Stimulated activated CD4-positive, alpha-beta T cell treated with anti-CD3 and anti-CD28 coated beads, Interleukin-15, amount 100 ng/mL, for 48 hours (primary cell): ENCODE results near the gene SCYGR4.
"Not testable (repeated sequence)": the region's sequence is repeated elsewhere in the genome, so short reads cannot be mapped to it uniquely, and the experiment has no call there.

Experiments
- DNase-seq, 2 donors: peaks; one replicate each; pipeline ENCODE4 v3.0.0-alpha.2; 2020; ENCODE audit warnings: low read depth in 2 of 2

SCYGR4 gene

DNA sequence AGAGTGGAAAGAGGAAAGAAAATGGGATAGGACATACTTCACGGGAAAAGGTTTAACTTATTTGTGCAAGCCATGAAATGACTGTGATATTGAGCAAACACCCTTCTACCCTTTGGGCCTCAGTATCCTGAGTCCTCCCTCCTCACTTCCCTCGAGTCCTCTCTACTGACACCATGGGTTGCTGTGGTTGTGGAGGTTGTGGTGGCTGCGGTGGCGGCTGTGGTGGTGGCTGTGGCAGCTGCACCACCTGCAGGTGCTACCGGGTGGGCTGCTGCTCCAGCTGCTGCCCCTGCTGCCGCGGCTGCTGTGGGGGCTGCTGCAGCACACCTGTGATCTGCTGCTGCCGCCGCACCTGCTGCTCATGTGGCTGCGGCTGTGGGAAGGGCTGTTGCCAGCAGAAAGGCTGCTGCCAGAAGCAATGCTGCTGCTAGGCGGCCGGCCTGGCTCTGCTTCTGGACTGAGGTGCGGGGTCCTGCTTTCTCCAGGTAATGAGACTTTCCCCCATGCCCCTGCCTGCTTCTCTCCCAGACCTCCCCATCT, 49.4 kb downstream of the SCYGR4 start, which contains the start of gene SCYGR5:
Gene SCYGR5 (plus strand): TSS at position 174 of the 540 bp plus-strand sequence. CDS start 0 bp downstream, at position 174.
- not testable (repeated sequence) for DNase-seq
